H1 (cell line): ENCODE data around the gene NIPAL4. TPM values are rescaled to one million over a fixed set of nuclear protein-coding genes. Genes with fewer than 3 reads are reported as not detected.

Experiments used
- CTCF ChIA-PET: fragments of 300-600 bp; sonication (Branson Sonifier 250); formaldehyde crosslinking; loops from one replicate; lab custom pipeline; 2021; ENCODE audit not compliant: partially characterized antibody; lab: Charles Lee
- POLR2A ChIA-PET: fragments of 300-600 bp; sonication (Branson Sonifier 250); formaldehyde crosslinking; loops from one replicate; lab custom pipeline; 2021; ENCODE audit warnings: inconsistent platforms; ENCODE audit not compliant: partially characterized antibody; lab: Charles Lee
- DNase-seq, 2 experiments: peaks; one replicate each; pipeline versions ENCODE4 v3.0.0 to v3.0.0-alpha.2; 2010 to 2022; ENCODE audit warnings: low spot score in 2 of 2, low read depth in 1 of 2, mixed read lengths in 1 of 2
- FAIRE-seq: peaks from 2 replicates; lab custom pipeline; 2011; peaks lifted over from hg19 to GRCh38; lab: Jason Lieb, UNC
- H2AFZ ChIP-seq: 2 replicates; pipeline ENCODE4 v1.8.1; 2012; ENCODE audit warnings: low read length, inconsistent platforms
- H2AK5ac ChIP-seq: 2 replicates; pipeline ENCODE4 v1.6.1; 2013; ENCODE audit warnings: low read depth, low read length
- H2BK120ac ChIP-seq: replicated peaks from 2 replicates; pipeline ENCODE3; 2013; ENCODE audit warnings: low read depth, low read length, inconsistent platforms
- H2BK12ac ChIP-seq: 2 replicates; pipeline ENCODE4 v1.6.1; 2013; ENCODE audit warnings: low read depth, low read length
- H2BK15ac ChIP-seq: 2 replicates; pipeline ENCODE4 v1.6.1; 2013; ENCODE audit warnings: low read length
- H2BK20ac ChIP-seq: 2 replicates; pipeline ENCODE4 v1.6.1; 2013; ENCODE audit warnings: low read length
- H2BK5ac ChIP-seq: 2 replicates; pipeline ENCODE4 v1.6.1; 2013; ENCODE audit warnings: low read depth, low read length
- H3K14ac ChIP-seq: 2 replicates; pipeline ENCODE4 v1.6.1; 2013; ENCODE audit warnings: inconsistent platforms; ENCODE audit not compliant: insufficient read length
- H3K18ac ChIP-seq: 2 replicates; pipeline ENCODE4 v1.6.1; 2013; ENCODE audit warnings: low read length; ENCODE audit errors: extremely low read depth
- H3K23ac ChIP-seq: 2 replicates; pipeline ENCODE4 v1.6.1; 2013; ENCODE audit warnings: inconsistent platforms; ENCODE audit not compliant: insufficient read length
- H3K23me2 ChIP-seq: 2 replicates; pipeline ENCODE4 v1.6.1; 2013; ENCODE audit warnings: low read depth, low read length
- H3K27ac ChIP-seq: 2 replicates; pipeline ENCODE4 v1.6.1; 2011; ENCODE audit warnings: low read depth, low read length, inconsistent platforms
- H3K27me3 ChIP-seq, 4 experiments: replicated peaks in 1 of 4; 1 replicate in 1 of 4; 2 replicates in 3 of 4; pipeline versions ENCODE4 v1.6.1 to v1.8.1; 2011 to 2013; ENCODE audit warnings: low read length in 3 of 4, mild to moderate bottlenecking in 3 of 4, inconsistent platforms in 2 of 4, mixed read lengths in 2 of 4, moderate library complexity in 1 of 4; ENCODE audit not compliant: control insufficient read depth in 3 of 4, insufficient read depth in 3 of 4; ENCODE audit errors: extremely low read depth in 1 of 4
- H3K36me3 ChIP-seq, 4 experiments: 2 replicates each; pipeline versions ENCODE4 v1.6.1 to v1.8.1; 2011 to 2013; ENCODE audit warnings: mild to moderate bottlenecking in 4 of 4, low read length in 3 of 4, moderate library complexity in 2 of 4, control low read depth in 1 of 4, inconsistent platforms in 1 of 4; ENCODE audit not compliant: insufficient read depth in 4 of 4, control insufficient read depth in 2 of 4
- H3K4ac ChIP-seq: replicated peaks from 2 replicates; pipeline ENCODE3; 2013; ENCODE audit warnings: low read length, low read depth, mixed read lengths, inconsistent platforms; ENCODE audit not compliant: insufficient read length
- H3K4me1 ChIP-seq, 4 experiments: replicated peaks in 1 of 4; 1 replicate in 1 of 4; 2 replicates in 3 of 4; pipeline versions ENCODE4 v1.6.1 to v1.8.1; 2011 to 2013; ENCODE audit warnings: low read length in 3 of 4, inconsistent platforms in 2 of 4, mixed read lengths in 1 of 4; ENCODE audit not compliant: insufficient read depth in 4 of 4, control insufficient read depth in 3 of 4
- H3K4me2 ChIP-seq, 2 experiments: 2 replicates each; pipeline versions ENCODE4 v1.6.1 to v1.8.1; 2011 to 2013; ENCODE audit warnings: low read depth in 2 of 2, low read length in 2 of 2, control low read depth in 1 of 2, inconsistent platforms in 1 of 2, mild to moderate bottlenecking in 1 of 2; ENCODE audit not compliant: insufficient read depth in 1 of 2
- H3K4me3 ChIP-seq, 4 experiments: fragments of 200-600, 300-600 bp in 1 of 4; sonication (generic), shearing (Covaris generic), sonication (Bioruptor Twin) in 1 of 4; 2 replicates each; pipeline versions ENCODE4 v1.5.1 to v1.8.1; 2011 to 2016; ENCODE audit warnings: low read length in 4 of 4, low read depth in 3 of 4, control low read depth in 2 of 4, inconsistent platforms in 2 of 4, mild to moderate bottlenecking in 2 of 4, mixed read lengths in 1 of 4, moderate library complexity in 1 of 4; ENCODE audit not compliant: insufficient read depth in 2 of 4; ENCODE audit errors: extremely low read depth in 1 of 4
- H3K56ac ChIP-seq: replicated peaks from 2 replicates; pipeline ENCODE3; 2013; ENCODE audit warnings: low read depth, mild to moderate bottlenecking, mixed read lengths, low read length, inconsistent platforms; ENCODE audit not compliant: insufficient read length
- H3K79me1 ChIP-seq: 2 replicates; pipeline ENCODE4 v1.6.1; 2013; ENCODE audit warnings: low read depth, low read length, control low read depth
- H3K79me2 ChIP-seq, 2 experiments: 2 replicates each; pipeline versions ENCODE4 v1.6.1 to v1.8.1; 2012 to 2013; ENCODE audit warnings: low read length in 2 of 2, mild to moderate bottlenecking in 2 of 2, inconsistent platforms in 1 of 2; ENCODE audit not compliant: insufficient read depth in 2 of 2, control insufficient read depth in 1 of 2
- H3K9ac ChIP-seq, 4 experiments: replicated peaks in 1 of 4; 1 replicate in 1 of 4; 2 replicates in 3 of 4; pipeline versions ENCODE4 v1.6.1 to v1.8.1; 2011 to 2013; ENCODE audit warnings: low read depth in 3 of 4, low read length in 3 of 4, control low read depth in 2 of 4, mild to moderate bottlenecking in 2 of 4, moderate library complexity in 2 of 4, inconsistent platforms in 1 of 4; ENCODE audit errors: extremely low read depth in 1 of 4
- H3K9me3 ChIP-seq, 2 experiments: 2 replicates each; pipeline versions ENCODE4 v1.6.1 to v1.8.1; 2012 to 2013; ENCODE audit warnings: mild to moderate bottlenecking in 2 of 2, moderate library complexity in 2 of 2, control low read depth in 1 of 2, inconsistent platforms in 1 of 2, low read depth in 1 of 2, low read length in 1 of 2, mixed read lengths in 1 of 2; ENCODE audit not compliant: insufficient read depth in 2 of 2
- H4K20me1 ChIP-seq, 2 experiments: replicated peaks in 1 of 2; 2 replicates each; pipeline versions ENCODE3 to v1.8.1; 2011 to 2013; ENCODE audit warnings: inconsistent platforms in 2 of 2, low read length in 2 of 2, mild to moderate bottlenecking in 1 of 2; ENCODE audit not compliant: insufficient read depth in 2 of 2, control insufficient read depth in 1 of 2
- H4K5ac ChIP-seq: 2 replicates; pipeline ENCODE4 v1.6.1; 2013; ENCODE audit warnings: low read length, low read depth, mixed read lengths, inconsistent platforms; ENCODE audit not compliant: insufficient read length
- H4K8ac ChIP-seq: 2 replicates; pipeline ENCODE4 v1.8.0; 2013; ENCODE audit warnings: mild to moderate bottlenecking, moderate library complexity, low read length, inconsistent platforms; ENCODE audit not compliant: insufficient read depth; ENCODE audit errors: extremely low read depth
- H4K91ac ChIP-seq: replicated peaks from 2 replicates; pipeline ENCODE3; 2013; ENCODE audit warnings: low read length, mixed read lengths, inconsistent platforms; ENCODE audit not compliant: insufficient read length
- BACH1 ChIP-seq: IDR thresholded peaks from 2 replicates; pipeline ENCODE4 v1.6.1; 2012; ENCODE audit warnings: low read length, improper control_type of control experiment
- BCL11A ChIP-seq, 2 experiments: IDR thresholded peaks; one replicate each; pipeline ENCODE4 v1.6.1; 2011; ENCODE audit warnings: low read depth in 2 of 2, low read length in 2 of 2, mild to moderate bottlenecking in 2 of 2
- HDAC2 ChIP-seq, 2 experiments: fragments of 300-600 bp in 1 of 2; sonication (generic) in 1 of 2; IDR thresholded peaks; 2 replicates each; pipeline ENCODE4 v1.6.1; 2011 to 2012; ENCODE audit warnings: low read depth in 2 of 2, low read length in 2 of 2, mild to moderate bottlenecking in 2 of 2, moderate library complexity in 2 of 2, borderline replicate concordance in 1 of 2, inconsistent platforms in 1 of 2
- SAP30 ChIP-seq: fragments of 300-600 bp; sonication (generic); IDR thresholded peaks from 2 replicates; pipeline ENCODE4 v1.7.1; 2012; ENCODE audit warnings: low read length, moderate library complexity, mild to moderate bottlenecking, inconsistent platforms; ENCODE audit not compliant: insufficient read depth, insufficient replicate concordance
- SIX5 ChIP-seq: IDR thresholded peaks from 2 replicates; pipeline ENCODE4 v1.6.1; 2011; ENCODE audit warnings: mild to moderate bottlenecking, low read depth, low read length
- SUZ12 ChIP-seq: fragments of 200-600 bp; sonication (generic); IDR thresholded peaks from 2 replicates; pipeline ENCODE4 v1.6.1; 2012; ENCODE audit warnings: mild to moderate bottlenecking, inconsistent platforms, low read length, moderate library complexity, mixed read lengths
- TBP ChIP-seq: IDR thresholded peaks from 2 replicates; pipeline ENCODE4 v1.6.1; 2011; ENCODE audit warnings: low read depth, low read length, improper control_type of control experiment
- USF2 ChIP-seq: IDR thresholded peaks from 2 replicates; pipeline ENCODE4 v1.6.1; 2011; ENCODE audit warnings: low read length, improper control_type of control experiment
- WGBS, 2 experiments: shearing (Covaris generic) in 1 of 2; methylation state at CpG; one replicate each; pipeline versions ENCODE4 v1.1.6 to v1.1.7; 2013 to 2015; ENCODE audit warnings: low lambda C conversion rate in 2 of 2, mixed read lengths in 2 of 2, inconsistent platforms in 1 of 2, low coverage in 1 of 2, missing lambda C conversion rate in 1 of 2; ENCODE audit not compliant: insufficient replicate concordance in 2 of 2, insufficient coverage in 1 of 2, insufficient read length in 1 of 2; ENCODE audit errors: extremely low coverage in 1 of 2, missing lambda C conversion rate in 1 of 2; 5-methylcytosine and 5-hydroxymethylcytosine counted together
- polyA plus RNA-seq, 7 experiments: library from polyadenylated mRNA; depleted of rRNA in 3 of 7; stranded (reverse) in 5 of 7; unstranded in 2 of 7; fragments of >200 nt in 5 of 7; fragments of 200-250 nt in 2 of 7; gene quantifications; 1 replicate in 5 of 7; 2 replicates in 1 of 7; 4 replicates in 1 of 7; pipeline versions ENCODE4 v1.2.1 to v1.2.3, GENCODE V29; 2011 to 2013; ENCODE audit warnings: missing spikeins in 2 of 7, mixed read lengths in 2 of 7
- total RNA-seq: library from RNA; stranded (reverse); fragmentation: NEBNext Ultra II Directional; extraction: Animal tissue kit (Norgen Biotek cat#: 25700); gene quantifications from 2 replicates; pipeline ENCODE4 v1.2.1, GENCODE V29; 2021

NIPAL4 gene
- total and polyA plus RNA-seq, 2 of the 8 experiments (the other 6 are each of a cell fraction or from before 2014, with no cell fraction given) = 0.09 to 0.20 TPM

GRCh38 chr5:157497875-157498611, 38.0 kb downstream of the NIPAL4 start:
- H4K5ac ChIP-seq = no peak overlapping the region
- H2BK20ac ChIP-seq = no peak overlapping the region
- H3K23me2 ChIP-seq = peaks cover 3% of the 10 kb centered on the region; the same call in 1 of the 2 replicates
- H3K4ac ChIP-seq = no peak overlapping the region
- no peaks in the 10 kb centered on the region; a peak in 1 of 8 replicates for H3K36me3 ChIP-seq
- no peak overlapping the region for H3K23ac ChIP-seq
- no peak overlapping the region for H2BK12ac ChIP-seq
- H3K4me3 ChIP-seq = no peak overlapping the region
- H2AK5ac ChIP-seq = no peak overlapping the region
- TF ChIP-seq TBP (no peak), BCL11A (IDR thresholded peaks at IDR 0.05; ENCODE audit: low read depth in 2 of 2, low read length in 2 of 2) (no peak), SUZ12 (no peak), SIX5 (no peak), SAP30 (no peak), USF2 (no peak), BACH1 (no peak), HDAC2 (IDR thresholded peaks at IDR 0.05; ENCODE audit: borderline replicate concordance in 1 of 2, low read depth in 2 of 2, low read length in 2 of 2) (no peak)
- TF ChIP-seq, all 59 proteins: peak for 0
- H2BK5ac ChIP-seq = no peak overlapping the region
- no peak overlapping the region for H4K91ac ChIP-seq
- ChIA-PET CTCF (interaction anchor here (0.9 to 1.6 kb wide), 2 partner anchors 129 to 155 kb away, joined by 3 to 4 read pairs; no protein-coding TSS in a partner anchor), POLR2A (interaction anchor here (1.7 kb wide), 1 partner anchor 9 kb away, joined by 3 read pairs; no protein-coding TSS in a partner anchor)
- H3K27me3 ChIP-seq = no peaks in the 10 kb centered on the region
- FAIRE-seq (no peak), DNase-seq (no peak)
- H4K20me1 ChIP-seq = no peaks in the 10 kb centered on the region
- no peak overlapping the region for H4K8ac ChIP-seq
- no peaks in the 10 kb centered on the region for H3K79me2 ChIP-seq
- H3K56ac ChIP-seq = no peak overlapping the region
- H3K18ac ChIP-seq = no peak overlapping the region
- H3K9me3 ChIP-seq = no peaks in the 10 kb centered on the region
- 91% methylated on average over 10 of the region's 10 CpGs; no CpG with 5 or more reads in 1 of the 2 experiments for WGBS, 2 experiments
- no peak overlapping the region for H2BK120ac ChIP-seq
- H3K14ac ChIP-seq = no peak overlapping the region
- no peaks in the 10 kb centered on the region for H3K4me1 ChIP-seq
- no peaks in the 10 kb centered on the region for H3K79me1 ChIP-seq
- no peak overlapping the region for H3K4me2 ChIP-seq
- no peak overlapping the region for H2BK15ac ChIP-seq
- no peak overlapping the region for H3K9ac ChIP-seq
- no peak overlapping the region for H2AFZ ChIP-seq
- H3K27ac ChIP-seq = no peak overlapping the region
